T-cell (primary cell): ENCODE data around the gene FBRSL1. TPM values are rescaled to one million over a fixed set of nuclear protein-coding genes. Genes with fewer than 3 reads are reported as not detected.

ENCODE experiments used
- ATAC-seq, 4 experiments: fragments of 200-7000 bp in 3 of 4; fragments of 150-1000 bp in 1 of 4; cut with Tn5 transposase; replicated peaks in 1 of 4; 1 replicate in 3 of 4; 2 replicates in 1 of 4; pipeline ENCODE4 v1.10.0; 2021; ENCODE audit warnings: moderate library complexity in 3 of 4, mild to moderate bottlenecking in 2 of 4, moderate number of reproducible peaks in 1 of 4
- CTCF ChIA-PET, 2 donors: fragments of 300-600 bp; sonication (Branson Sonifier 250); formaldehyde crosslinking; loops; one replicate each; lab custom pipeline; 2022; ENCODE audit warnings: antibody characterized with exemption in 2 of 2; lab: Charles Lee
- POLR2A ChIA-PET, 2 donors: fragments of 300-600 bp; sonication (Branson Sonifier 250); formaldehyde crosslinking; loops; one replicate each; lab custom pipeline; 2022; ENCODE audit warnings: antibody characterized with exemption in 2 of 2; lab: Charles Lee
- DNase-seq, 35 experiments: peaks; one replicate each; pipeline versions ENCODE4 v3.0.0 to v3.0.0-alpha.2; 2013 to 2023
- H3K27ac ChIP-seq: one replicate; pipeline ENCODE4 v1.5.1; 2013; ENCODE audit warnings: low read length
- H3K27me3 ChIP-seq, 2 experiments: replicated peaks in 1 of 2; 1 replicate in 1 of 2; 2 replicates in 1 of 2; pipeline versions ENCODE4 v1.6.1 to v1.7.0; 2013; ENCODE audit warnings: low read length in 1 of 2, mixed read lengths in 1 of 2; ENCODE audit not compliant: control insufficient read depth in 2 of 2, insufficient read depth in 2 of 2; ENCODE audit errors: extremely low read depth in 1 of 2
- H3K36me3 ChIP-seq, 2 donors: 1 replicate in 1 of 2; 2 replicates in 1 of 2; pipeline versions ENCODE4 v1.6.1 to v1.7.0; 2013; ENCODE audit warnings: low read length in 1 of 2; ENCODE audit not compliant: control insufficient read depth in 2 of 2, insufficient read depth in 1 of 2; ENCODE audit errors: extremely low read depth in 1 of 2
- H3K4me1 ChIP-seq, 2 experiments: 1 replicate in 1 of 2; 2 replicates in 1 of 2; pipeline versions ENCODE4 v1.6.1 to v1.7.0; 2013; ENCODE audit warnings: low read length in 2 of 2, mixed read lengths in 1 of 2; ENCODE audit not compliant: insufficient read depth in 2 of 2, control insufficient read depth in 1 of 2; ENCODE audit errors: extremely low read depth in 1 of 2
- H3K4me3 ChIP-seq, 2 donors: 1 replicate in 1 of 2; 2 replicates in 1 of 2; pipeline versions ENCODE4 v1.5.1 to v1.7.0; 2013; ENCODE audit warnings: mild to moderate bottlenecking in 2 of 2, low read length in 1 of 2, moderate library complexity in 1 of 2; ENCODE audit not compliant: control insufficient read depth in 1 of 2; ENCODE audit errors: extremely low read depth in 1 of 2
- H3K9me3 ChIP-seq: 2 replicates; pipeline ENCODE4 v1.7.0; 2013
- H3K27ac Mint-ChIP-seq, 2 donors: one replicate each; pipeline ENCODE4 v1.8.0; 2020 to 2021; ENCODE audit warnings: mild to moderate bottlenecking in 2 of 2, mixed read lengths in 2 of 2
- H3K27me3 Mint-ChIP-seq, 2 donors: one replicate each; pipeline ENCODE4 v1.8.0; 2021 to 2022; ENCODE audit warnings: mixed read lengths in 2 of 2
- H3K36me3 Mint-ChIP-seq: one replicate; pipeline ENCODE4 v1.8.0; 2021; ENCODE audit warnings: mixed read lengths
- H3K4me1 Mint-ChIP-seq, 3 donors: one replicate each; pipeline ENCODE4 v1.8.0; 2020 to 2022; ENCODE audit warnings: mixed read lengths in 3 of 3, mild to moderate bottlenecking in 1 of 3
- H3K4me3 Mint-ChIP-seq, 3 donors: one replicate each; pipeline ENCODE4 v1.8.0; 2020 to 2022; ENCODE audit warnings: mild to moderate bottlenecking in 3 of 3, mixed read lengths in 3 of 3, moderate library complexity in 3 of 3
- H3K9me3 Mint-ChIP-seq, 3 donors: one replicate each; pipeline ENCODE4 v1.8.0; 2020 to 2022; ENCODE audit warnings: mixed read lengths in 3 of 3
- whole genome bisulfite sequencing: methylation state at CpG from one replicate; pipeline ENCODE4 v1.1.5; 2013; ENCODE audit warnings: missing lambda C conversion rate; ENCODE audit not compliant: insufficient coverage; 5-methylcytosine and 5-hydroxymethylcytosine counted together
- total RNA-seq, 35 experiments: library from RNA in 6 of 35; stranded (reverse) in 6 of 35; fragments of 120-200 nt in 1 of 35; gene quantifications; one replicate each; pipeline versions ENCODE4 v1.2.1 to v1.2.4 and lab custom pipeline; 2013 to 2026

FBRSL1 gene
- total RNA-seq, 5 donors from 2014 or later (not counting 1 experiment from before 2014, with no cell fraction given): 82.1 to 114 (median 99.3) TPM

DNA sequence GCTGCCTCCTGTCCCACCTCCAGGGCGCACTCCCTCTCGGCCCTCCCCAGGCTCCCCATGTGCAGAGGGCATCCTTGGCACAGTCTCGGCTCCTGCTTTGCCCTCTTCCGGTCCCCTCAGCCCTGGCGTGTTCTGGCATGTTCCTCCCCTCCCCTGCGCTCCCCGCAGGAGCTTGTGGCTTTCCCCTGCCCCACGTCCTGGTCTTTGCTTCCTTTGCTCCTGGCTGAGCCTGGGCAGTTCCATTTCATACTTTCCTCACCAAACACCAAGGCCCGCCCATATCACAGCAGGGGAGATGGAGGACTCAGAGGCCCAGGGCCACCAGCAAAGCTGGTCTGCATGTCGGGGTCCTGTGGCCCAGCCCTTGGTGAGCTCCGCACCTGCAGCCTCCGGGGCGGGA lies 56.0 kb downstream of the FBRSL1 start:
- Mint-ChIP-seq H3K36me3 (peaks cover 4% of the 10 kb centered on the region), H3K27me3 (no peaks in the 10 kb centered on the region), H3K4me1 (peaks cover 9 to 15% (median 13%) of the 10 kb centered on the region in 3 donors), H3K9me3 (no peaks in the 10 kb centered on the region), H3K4me3 (no peak overlapping the region), H3K27ac (no peak overlapping the region)
- DNase-seq (no peak), ATAC-seq (no peak)
- Histone ChIP-seq H3K4me3 (no peak overlapping the region), H3K4me1 (peaks cover 4 to 20% of the 10 kb centered on the region in 2 experiments), H3K27me3 (no peaks in the 10 kb centered on the region), H3K36me3 (peaks cover 7 to 15% of the 10 kb centered on the region in 2 donors), H3K9me3 (no peaks in the 10 kb centered on the region), H3K27ac (no peak overlapping the region)
- ChIA-PET POLR2A (no interaction called here), CTCF (no interaction called here)
- 98% methylated on average over 12 of the region's 13 CpGs for WGBS

DNA sequence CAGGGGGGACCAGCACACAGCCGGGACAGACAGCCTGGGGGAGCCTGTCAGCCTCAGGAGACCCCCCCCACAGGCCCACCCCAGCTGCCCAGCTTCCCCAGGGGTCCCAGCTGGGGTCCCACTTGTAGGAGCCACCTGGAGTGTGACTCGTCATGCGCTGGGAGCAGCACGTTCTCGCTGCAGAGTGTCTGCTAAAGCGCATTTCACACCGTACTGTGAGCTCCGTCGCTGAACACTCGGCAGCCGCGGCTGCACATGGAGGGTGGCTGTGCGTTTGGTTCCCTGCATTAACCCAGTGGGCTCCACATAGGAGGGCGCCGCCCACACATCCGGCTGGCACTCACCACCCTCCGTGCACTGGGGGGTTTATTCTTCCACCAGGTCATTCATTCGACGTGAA lies 56.7 kb downstream of the FBRSL1 start:
- Histone ChIP-seq H3K9me3 (no peaks in the 10 kb centered on the region), H3K4me3 (no peak overlapping the region), H3K4me1 (peaks cover 4 to 20% of the 10 kb centered on the region in 2 experiments), H3K36me3 (peaks cover 7 to 16% of the 10 kb centered on the region in 2 donors), H3K27ac (no peak overlapping the region), H3K27me3 (no peaks in the 10 kb centered on the region)
- DNase-seq (no peak), ATAC-seq (no peak)
- Mint-ChIP-seq H3K9me3 (no peaks in the 10 kb centered on the region), H3K36me3 (peaks cover 4% of the 10 kb centered on the region), H3K27me3 (no peaks in the 10 kb centered on the region), H3K27ac (no peak overlapping the region), H3K4me3 (no peak overlapping the region), H3K4me1 (peaks cover 9 to 15% (median 13%) of the 10 kb centered on the region in 3 donors)
- 98% methylated on average over 16 of the region's 19 CpGs for WGBS
- ChIA-PET CTCF (no interaction called here), POLR2A (no interaction called here)

DNA sequence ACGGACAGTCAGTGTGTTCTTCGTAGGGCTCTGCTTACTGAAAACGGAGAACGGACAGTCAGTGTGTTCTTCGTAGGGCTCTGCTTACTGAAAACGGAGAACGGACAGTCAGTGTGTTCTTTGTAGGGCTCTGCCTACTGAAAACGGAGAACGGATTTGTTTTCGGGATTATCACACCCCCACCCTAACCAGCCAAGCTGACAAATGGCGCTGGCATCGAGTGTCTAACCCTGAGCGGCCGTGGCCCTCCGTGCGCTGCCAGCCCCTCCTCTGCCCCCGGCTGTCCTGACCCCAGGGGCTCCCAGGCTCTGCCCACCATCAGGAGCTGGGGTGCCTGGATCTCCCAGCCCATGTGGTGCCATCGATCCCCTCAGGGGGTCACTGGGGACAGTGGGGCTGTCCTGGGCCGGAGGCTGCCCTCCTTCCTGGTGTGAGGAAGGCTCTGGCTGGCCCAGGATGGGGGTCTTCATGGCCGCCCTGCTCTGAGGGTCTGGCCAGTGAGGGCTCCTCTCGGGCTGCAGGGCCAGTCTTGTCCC lies 57.3 kb downstream of the FBRSL1 start:
- 90% methylated on average over 11 of the region's 21 CpGs for whole genome bisulfite sequencing
- Mint-ChIP-seq H3K4me3 (no peak overlapping the region), H3K36me3 (peaks cover 6% of the 10 kb centered on the region), H3K9me3 (no peaks in the 10 kb centered on the region), H3K4me1 (peaks cover 9 to 15% (median 13%) of the 10 kb centered on the region in 3 donors), H3K27ac (no peak overlapping the region), H3K27me3 (no peaks in the 10 kb centered on the region)
- Histone ChIP-seq H3K27me3 (no peaks in the 10 kb centered on the region), H3K27ac (no peak overlapping the region), H3K9me3 (no peaks in the 10 kb centered on the region), H3K36me3 (peaks cover 7 to 22% of the 10 kb centered on the region in 2 donors), H3K4me3 (no peak overlapping the region), H3K4me1 (peaks cover 4 to 19% of the 10 kb centered on the region in 2 experiments)
- no peak for ATAC-seq
- ChIA-PET POLR2A (no interaction called here), CTCF (no interaction called here)
- no peak for DNase-seq

DNA sequence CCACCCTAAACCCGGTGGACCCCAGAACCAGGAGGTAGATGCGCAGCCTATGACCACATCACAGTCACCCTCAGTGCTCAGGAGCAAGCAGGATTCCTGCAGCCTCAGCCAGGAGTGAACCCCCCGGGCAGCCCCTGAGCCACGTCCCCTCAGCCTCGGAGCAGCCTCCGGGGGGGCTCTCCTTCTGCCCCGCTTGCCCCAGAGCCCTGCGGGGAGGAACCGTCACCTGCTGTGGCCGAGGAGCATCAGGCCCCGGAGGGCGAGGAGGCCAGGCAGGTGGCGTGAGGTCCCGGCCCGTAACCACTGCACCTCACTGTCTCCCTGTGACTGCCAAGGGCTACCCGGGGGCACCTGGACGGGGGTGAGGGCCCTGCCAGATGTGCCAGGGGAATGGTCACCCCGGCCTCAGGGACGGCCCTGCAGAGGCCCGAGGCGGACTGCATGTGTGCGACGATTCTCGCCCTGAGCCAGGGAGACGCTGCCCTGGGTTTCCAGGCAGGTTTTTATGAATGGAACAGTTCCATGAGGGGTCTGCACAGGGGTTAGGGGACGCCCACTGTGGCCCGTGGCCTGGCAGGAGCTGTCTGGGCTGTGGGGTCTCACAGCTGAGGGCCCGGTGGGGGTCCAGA lies 58.6 kb downstream of the FBRSL1 start:
- ATAC-seq: no peak
- 91% methylated on average over 25 of the region's 28 CpGs for WGBS
- Mint-ChIP-seq H3K36me3 (peaks cover 11% of the 10 kb centered on the region), H3K27ac (no peak overlapping the region), H3K27me3 (no peaks in the 10 kb centered on the region), H3K4me1 (peaks cover 3 to 12% (median 4%) of the 10 kb centered on the region in 3 donors), H3K4me3 (no peak overlapping the region), H3K9me3 (no peaks in the 10 kb centered on the region)
- POLR2A ChIA-PET: no interaction called here
- Histone ChIP-seq H3K27ac (no peak overlapping the region), H3K9me3 (no peaks in the 10 kb centered on the region), H3K27me3 (peaks cover 0 to 2% of the 10 kb centered on the region in 2 experiments), H3K4me3 (no peak overlapping the region), H3K4me1 (peaks cover 4 to 6% of the 10 kb centered on the region in 2 experiments), H3K36me3 (peaks cover 9 to 22% of the 10 kb centered on the region in 2 donors)
- CTCF ChIA-PET: interaction anchor here in 1 of 2 donors (0.6 kb wide), 1 partner anchor 132 kb away, joined by 4 read pairs; no protein-coding TSS in a partner anchor
- DNase-seq: no peak

DNA sequence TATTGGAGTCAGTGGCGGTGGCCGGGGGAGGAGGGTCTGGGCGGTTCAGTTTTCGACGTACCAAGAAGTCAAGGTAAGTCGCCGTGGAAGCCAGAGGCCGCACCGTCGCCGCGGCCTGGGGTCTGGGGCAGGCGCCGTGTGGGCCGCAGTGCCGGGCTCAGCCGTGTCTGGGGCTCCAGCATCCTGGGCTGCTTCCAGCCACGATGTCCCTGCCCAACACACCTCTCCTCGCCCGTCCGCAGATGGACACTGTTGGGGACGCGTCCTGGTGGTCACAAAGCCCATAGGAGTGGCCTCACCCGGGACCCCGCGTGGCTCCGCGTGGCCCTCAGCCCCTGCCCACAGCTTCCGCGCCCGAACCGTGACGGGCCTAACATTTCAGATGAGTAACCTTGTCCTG lies 59.1 kb downstream of the FBRSL1 start:
- ChIA-PET POLR2A (no interaction called here), CTCF (interaction anchor here in 1 of 2 donors (0.6 kb wide), 1 partner anchor 132 kb away, joined by 4 read pairs; no protein-coding TSS in a partner anchor)
- no peak overlapping the region for H3K4me3 Mint-ChIP-seq
- H3K4me1 ChIP-seq: peaks cover under 1 to 3% of the 10 kb centered on the region in 2 experiments
- H3K4me3 ChIP-seq: no peak overlapping the region
- DNase-seq (no peak), ATAC-seq (no peak)
- H3K36me3 Mint-ChIP-seq: peaks cover 15% of the 10 kb centered on the region
- no peak overlapping the region for H3K27ac ChIP-seq
- WGBS: 98% methylated on average over 30 of the region's 33 CpGs
- H3K9me3 ChIP-seq: no peaks in the 10 kb centered on the region
- peaks cover 2 to 7% (median 4%) of the 10 kb centered on the region in 3 donors for H3K4me1 Mint-ChIP-seq
- H3K9me3 Mint-ChIP-seq: no peaks in the 10 kb centered on the region
- H3K27me3 ChIP-seq: peaks cover 0 to 2% of the 10 kb centered on the region in 2 experiments
- H3K27ac Mint-ChIP-seq: no peak overlapping the region
- H3K27me3 Mint-ChIP-seq: no peaks in the 10 kb centered on the region
- peaks cover 14 to 22% of the 10 kb centered on the region in 2 donors for H3K36me3 ChIP-seq

DNA sequence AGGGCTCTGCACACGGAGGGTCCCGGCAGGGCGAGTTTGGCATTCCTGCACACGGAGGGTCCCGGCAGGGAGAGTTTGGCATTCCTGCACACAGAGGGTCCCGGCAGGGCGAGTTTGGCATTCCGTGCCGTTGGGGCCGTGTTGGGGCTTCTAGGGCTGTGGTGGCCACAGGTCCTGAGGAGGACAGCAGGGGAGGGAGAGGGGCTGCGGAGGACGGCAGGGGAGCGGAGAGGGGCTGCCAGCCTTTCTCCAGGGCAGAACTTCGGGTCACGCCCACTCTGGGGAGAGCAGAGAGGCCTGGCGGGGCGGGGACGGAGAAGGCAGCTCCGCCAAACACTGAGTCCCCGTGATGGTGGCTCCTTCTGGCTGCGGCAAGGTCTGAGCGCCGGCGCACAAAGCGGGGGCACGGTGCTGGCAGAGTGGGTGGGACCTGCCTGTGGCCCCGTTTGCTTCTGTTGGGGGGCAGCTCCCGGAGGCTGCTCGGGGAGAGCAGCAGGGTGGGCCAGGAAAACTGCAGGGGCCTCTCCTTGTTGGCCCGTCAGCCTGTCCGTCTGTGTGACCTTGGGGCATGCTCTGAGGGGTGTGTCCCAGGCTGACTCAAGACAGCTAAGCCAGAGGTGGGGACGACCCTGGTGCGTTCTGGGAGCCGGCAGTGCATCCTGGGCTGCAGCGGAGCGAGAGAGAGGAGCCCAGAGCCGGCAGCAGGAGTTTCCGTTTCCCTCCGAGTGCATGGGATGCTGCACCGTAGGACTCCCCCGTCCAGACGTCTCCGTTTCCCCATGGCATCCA lies 60.3 kb downstream of the FBRSL1 start:
- no peak overlapping the region for H3K27ac Mint-ChIP-seq
- ATAC-seq: no peak

More for the DNA sequence above, 60.3 kb downstream of the FBRSL1 start:
- Histone ChIP-seq H3K4me1 (no peaks in the 10 kb centered on the region), H3K9me3 (no peaks in the 10 kb centered on the region), H3K27me3 (peaks cover 0 to 2% of the 10 kb centered on the region in 2 experiments), H3K27ac (no peak overlapping the region), H3K4me3 (no peak overlapping the region), H3K36me3 (peaks cover 16 to 22% of the 10 kb centered on the region in 2 donors)
- DNase-seq: no peak
- 94% methylated on average over 43 of the region's 43 CpGs for WGBS
- peaks cover 15% of the 10 kb centered on the region for H3K36me3 Mint-ChIP-seq
- POLR2A ChIA-PET: no interaction called here
- no peaks in the 10 kb centered on the region for H3K4me1 Mint-ChIP-seq
- no peaks in the 10 kb centered on the region for H3K27me3 Mint-ChIP-seq
- H3K9me3 Mint-ChIP-seq: no peaks in the 10 kb centered on the region
- CTCF ChIA-PET: no interaction called here
- H3K4me3 Mint-ChIP-seq: no peak overlapping the region
